GM19035 (cell line): ENCODE data around the gene ARHGAP12.
A peak's percentile ranks its signal among the peaks of the same experiment; 100 is the strongest.
"Not testable (repeated sequence)": the region's sequence is repeated elsewhere in the genome, so short reads cannot be mapped to it uniquely, and the experiment has no call there.

Source experiments
- ATAC-seq: cut with Tn5 transposase; IDR thresholded peaks from one replicate; pipeline ENCODE4 v1.9.1; 2021; ENCODE audit not compliant: unreplicated experiment

The ARHGAP12 gene, protein sequence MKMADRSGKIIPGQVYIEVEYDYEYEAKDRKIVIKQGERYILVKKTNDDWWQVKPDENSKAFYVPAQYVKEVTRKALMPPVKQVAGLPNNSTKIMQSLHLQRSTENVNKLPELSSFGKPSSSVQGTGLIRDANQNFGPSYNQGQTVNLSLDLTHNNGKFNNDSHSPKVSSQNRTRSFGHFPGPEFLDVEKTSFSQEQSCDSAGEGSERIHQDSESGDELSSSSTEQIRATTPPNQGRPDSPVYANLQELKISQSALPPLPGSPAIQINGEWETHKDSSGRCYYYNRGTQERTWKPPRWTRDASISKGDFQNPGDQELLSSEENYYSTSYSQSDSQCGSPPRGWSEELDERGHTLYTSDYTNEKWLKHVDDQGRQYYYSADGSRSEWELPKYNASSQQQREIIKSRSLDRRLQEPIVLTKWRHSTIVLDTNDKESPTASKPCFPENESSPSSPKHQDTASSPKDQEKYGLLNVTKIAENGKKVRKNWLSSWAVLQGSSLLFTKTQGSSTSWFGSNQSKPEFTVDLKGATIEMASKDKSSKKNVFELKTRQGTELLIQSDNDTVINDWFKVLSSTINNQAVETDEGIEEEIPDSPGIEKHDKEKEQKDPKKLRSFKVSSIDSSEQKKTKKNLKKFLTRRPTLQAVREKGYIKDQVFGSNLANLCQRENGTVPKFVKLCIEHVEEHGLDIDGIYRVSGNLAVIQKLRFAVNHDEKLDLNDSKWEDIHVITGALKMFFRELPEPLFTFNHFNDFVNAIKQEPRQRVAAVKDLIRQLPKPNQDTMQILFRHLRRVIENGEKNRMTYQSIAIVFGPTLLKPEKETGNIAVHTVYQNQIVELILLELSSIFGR

GRCh38 chr10:31928549-31929260 lies at the start of gene ARHGAP12:
ARHGAP12 (minus strand) TSS chr10:31928831; CDS start chr10:31908855, 19,976 bp downstream.
- peak; percentile 79 for ATAC-seq

DNA sequence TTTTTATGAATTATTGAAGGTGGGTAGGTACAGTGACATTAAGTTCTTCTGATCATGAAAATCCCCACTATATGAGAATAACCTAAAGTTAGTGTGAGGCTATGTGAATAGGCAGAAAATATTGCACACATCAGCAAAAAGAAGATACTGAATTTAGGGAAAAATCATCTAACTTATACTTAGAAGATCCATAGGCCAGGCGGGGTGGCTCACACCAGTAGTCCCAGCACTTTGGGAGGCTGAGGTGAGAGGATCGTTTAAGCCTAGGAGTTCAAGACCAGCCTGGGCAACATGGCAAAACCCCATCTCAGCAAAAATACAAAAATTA lies 49.5 kb upstream of the ARHGAP12 start:
- no peak for ATAC-seq

DNA sequence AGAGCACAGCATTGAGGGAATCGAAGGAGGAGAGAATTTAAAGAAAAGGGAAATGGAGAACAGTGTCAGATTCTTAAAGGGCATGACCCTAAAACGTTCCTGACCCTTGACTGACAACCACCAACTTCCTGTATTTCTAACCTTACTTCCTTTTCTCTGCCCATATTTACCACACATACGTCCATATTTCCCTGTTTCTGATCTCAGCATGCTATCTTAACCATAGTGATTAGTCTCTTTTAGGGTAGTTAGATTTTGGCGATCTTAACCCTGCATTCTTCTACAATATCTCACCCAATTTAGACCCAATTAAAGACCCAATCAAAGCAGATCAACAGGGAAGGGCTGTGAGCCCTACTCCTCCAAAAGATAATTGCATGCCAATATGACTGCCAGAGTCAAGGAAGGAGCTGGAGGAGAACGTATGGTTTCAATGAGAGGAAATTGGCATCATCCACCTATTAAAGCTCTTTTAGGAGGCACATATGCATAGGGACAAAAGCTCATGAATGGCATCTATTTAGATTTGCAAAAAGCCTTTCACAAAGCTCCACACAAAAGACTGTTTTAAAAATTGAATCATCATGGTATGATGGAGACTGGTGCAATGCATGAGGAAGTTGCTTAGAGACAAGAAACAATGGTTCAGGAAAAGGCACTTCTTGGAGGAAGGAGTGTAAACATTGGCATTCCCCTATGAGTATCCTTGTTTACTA lies 49.0 kb upstream of the ARHGAP12 start:
- ATAC-seq = no peak

GRCh38 chr10:31975157-31975765 lies 46.6 kb upstream of the ARHGAP12 start:
- ATAC-seq = no peak

DNA sequence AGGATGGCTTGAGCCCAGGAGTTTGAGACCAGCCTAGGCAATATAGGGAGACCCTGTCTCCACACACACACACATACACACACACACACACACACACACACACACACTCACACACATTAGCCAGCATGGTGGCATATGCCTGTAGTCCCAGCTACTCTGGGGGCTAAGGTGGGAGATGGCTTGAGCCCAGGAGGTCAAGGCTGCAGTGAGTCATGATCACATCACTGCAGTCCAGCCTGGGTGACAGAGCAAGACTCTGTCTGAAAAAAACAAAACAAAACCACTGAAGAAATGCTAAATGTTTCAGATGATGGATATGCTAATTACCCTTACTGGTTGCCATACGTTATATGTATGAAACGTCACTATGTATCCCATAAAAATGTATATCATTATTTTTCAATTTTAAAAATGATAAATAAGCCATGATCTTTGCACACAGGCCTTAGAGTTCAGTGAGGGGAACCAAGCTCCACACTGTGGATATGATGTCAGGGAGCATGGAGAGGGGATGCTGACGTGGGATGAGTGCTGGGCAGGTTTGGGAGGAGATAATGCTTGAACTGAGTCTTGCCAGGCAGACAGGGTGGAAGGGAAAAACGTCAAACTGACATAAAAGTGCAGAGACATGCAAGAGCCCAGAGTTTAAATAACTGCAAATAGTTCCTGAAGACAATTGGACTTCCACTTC lies 45.9 kb upstream of the ARHGAP12 start:
- no peak for ATAC-seq

DNA sequence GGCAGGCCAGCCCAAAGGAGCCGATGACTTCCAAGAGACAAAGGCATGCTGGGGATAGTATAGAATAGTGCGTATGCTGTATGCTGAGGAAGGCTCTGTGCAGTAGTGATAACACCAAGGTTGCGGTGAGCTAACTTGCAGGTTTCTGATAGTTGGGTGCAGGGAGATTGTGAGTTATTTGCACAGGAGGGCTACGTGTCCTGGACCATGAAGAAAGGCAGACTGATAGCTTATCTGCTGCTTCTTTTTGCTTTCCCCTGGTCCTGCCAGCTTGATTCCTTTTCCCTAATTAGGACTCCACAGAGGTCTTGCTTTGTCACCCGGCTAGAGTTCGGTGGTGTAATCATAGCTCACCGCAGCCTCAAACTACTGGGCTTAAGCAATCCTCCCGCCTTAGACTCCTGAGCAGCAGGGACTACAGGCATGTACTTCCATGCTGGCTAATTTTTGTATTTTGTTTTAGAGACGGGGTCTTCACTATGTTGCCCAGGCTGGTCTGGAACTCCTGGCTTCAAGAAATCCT lies 43.9 kb upstream of the ARHGAP12 start:
- no peak for ATAC-seq

DNA sequence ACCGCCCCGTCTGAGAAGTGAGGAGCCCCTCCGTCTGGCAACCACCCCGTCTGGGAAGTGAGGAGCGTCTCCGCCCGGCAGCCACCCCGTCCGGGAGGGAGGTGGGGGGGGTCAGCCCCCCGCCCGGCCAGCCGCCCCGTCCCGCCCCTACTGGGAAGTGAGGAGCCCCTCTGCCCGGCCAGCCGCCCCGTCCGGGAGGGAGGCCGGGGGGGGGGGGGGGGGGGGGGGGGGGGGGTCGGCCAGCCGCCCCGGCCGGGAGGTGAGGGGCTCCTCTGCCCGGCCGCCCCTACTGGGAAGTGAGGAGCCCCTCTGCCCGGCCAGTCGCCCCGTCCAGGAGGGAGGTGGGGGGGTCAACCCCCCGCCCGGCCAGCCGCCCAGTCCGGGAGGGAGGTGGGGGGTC lies 41.2 kb upstream of the ARHGAP12 start:
- not testable (repeated sequence) for ATAC-seq

- no peak for ATAC-seq
Observed at GRCh38 chr10:31963589-31963980, 35.0 kb upstream of the ARHGAP12 start.

- ATAC-seq = no peak
Observed at GRCh38 chr10:31962826-31963588, 34.4 kb upstream of the ARHGAP12 start.

GRCh38 chr10:31961277-31962074 lies 32.8 kb upstream of the ARHGAP12 start:
- no peak for ATAC-seq

- no peak for ATAC-seq
Observed at GRCh38 chr10:31959461-31960173, 31.0 kb upstream of the ARHGAP12 start.

GRCh38 chr10:31958856-31959255 lies 30.2 kb upstream of the ARHGAP12 start:
- ATAC-seq = no peak

GRCh38 chr10:31956200-31956946 lies 27.7 kb upstream of the ARHGAP12 start:
- ATAC-seq = no peak

DNA sequence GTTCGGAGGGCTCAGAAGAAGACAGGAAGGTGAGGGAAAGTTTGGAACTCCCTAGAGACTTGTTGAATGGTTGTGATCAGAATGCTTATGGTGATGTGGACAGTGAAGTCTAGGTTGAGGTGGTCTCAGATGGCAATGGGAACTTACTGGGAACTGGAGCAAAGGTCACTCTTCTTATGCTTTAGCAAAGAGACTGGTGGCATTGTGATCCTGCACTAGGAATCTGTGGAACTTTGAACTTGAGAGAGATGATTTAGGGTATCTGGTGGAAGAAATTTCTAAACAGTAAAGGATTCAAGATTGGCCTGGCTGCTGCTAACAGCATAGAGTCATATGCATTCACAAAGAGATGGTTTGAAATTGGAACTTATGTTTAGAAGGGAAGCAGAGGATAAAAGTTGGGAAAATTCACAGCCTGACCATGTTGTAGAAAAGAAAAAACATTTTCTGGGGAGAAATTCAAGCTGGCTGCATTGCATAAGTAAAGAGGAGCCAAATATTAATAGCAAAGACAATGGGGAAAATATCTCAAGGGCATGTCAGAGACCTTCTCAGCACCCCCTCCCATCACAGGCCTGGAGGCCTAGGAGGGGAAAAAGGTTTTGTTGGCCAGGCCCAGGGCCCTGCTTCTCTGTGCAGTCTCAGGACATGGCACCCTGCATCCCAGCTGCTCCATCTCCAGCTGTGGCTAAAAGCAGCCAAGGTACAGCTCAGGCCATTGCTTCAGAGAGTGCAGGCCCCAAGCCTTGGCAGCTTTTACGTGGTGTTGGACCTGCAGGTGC lies 26.0 kb upstream of the ARHGAP12 start:
- no peak for ATAC-seq

- ATAC-seq = no peak
Observed at GRCh38 chr10:31953480-31953879, 24.8 kb upstream of the ARHGAP12 start.

GRCh38 chr10:31953080-31953479 lies 24.4 kb upstream of the ARHGAP12 start:
- ATAC-seq = no peak
